ENCODE measurements around the gene ZNF79.

Gene ZNF79

GRCh38 chr9:127428348-127428747 is 4.2 kb downstream of the ZNF79 start:
- ATAC-seq: no peak
- TF ChIP-seq RARB (CRISPR knock-in tag; IDR thresholded peaks at IDR 0.05) (no peak), ZNF8 (CRISPR knock-in tag; IDR thresholded peaks at IDR 0.05) (no peak), ZFP3 (CRISPR knock-in tag; IDR thresholded peaks at IDR 0.05) (no peak)
- TF ChIP-seq, protein P1, sequence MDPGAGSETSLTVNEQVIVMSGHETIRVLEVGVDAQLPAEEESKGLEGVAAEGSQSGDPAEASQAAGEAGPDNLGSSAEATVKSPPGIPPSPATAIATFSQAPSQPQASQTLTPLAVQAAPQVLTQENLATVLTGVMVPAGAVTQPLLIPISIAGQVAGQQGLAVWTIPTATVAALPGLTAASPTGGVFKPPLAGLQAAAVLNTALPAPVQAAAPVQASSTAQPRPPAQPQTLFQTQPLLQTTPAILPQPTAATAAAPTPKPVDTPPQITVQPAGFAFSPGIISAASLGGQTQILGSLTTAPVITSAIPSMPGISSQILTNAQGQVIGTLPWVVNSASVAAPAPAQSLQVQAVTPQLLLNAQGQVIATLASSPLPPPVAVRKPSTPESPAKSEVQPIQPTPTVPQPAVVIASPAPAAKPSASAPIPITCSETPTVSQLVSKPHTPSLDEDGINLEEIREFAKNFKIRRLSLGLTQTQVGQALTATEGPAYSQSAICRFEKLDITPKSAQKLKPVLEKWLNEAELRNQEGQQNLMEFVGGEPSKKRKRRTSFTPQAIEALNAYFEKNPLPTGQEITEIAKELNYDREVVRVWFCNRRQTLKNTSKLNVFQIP (CRISPR knock-in tag; IDR thresholded peaks at IDR 0.05; ENCODE audit: borderline replicate concordance, low read depth): no peak

GRCh38 chr9:127430415-127430814 is 6.2 kb downstream of the ZNF79 start:
- TF ChIP-seq CSRNP3 (CRISPR knock-in tag; IDR thresholded peaks at IDR 0.05) (no peak), ZFP3 (CRISPR knock-in tag; IDR thresholded peaks at IDR 0.05) (no peak), ZNF8 (CRISPR knock-in tag; IDR thresholded peaks at IDR 0.05) (no peak), ARNTL (CRISPR knock-in tag; IDR thresholded peaks at IDR 0.05; ENCODE audit: borderline replicate concordance, low read depth) (no peak), TCF4 (CRISPR knock-in tag; IDR thresholded peaks at IDR 0.05; ENCODE audit: borderline replicate concordance) (no peak), ZFP30 (CRISPR knock-in tag; IDR thresholded peaks at IDR 0.05) (no peak), ZNF565 (CRISPR knock-in tag; conservative IDR thresholded peaks at IDR 0.05; ENCODE audit: low read depth) (no peak), TOX (CRISPR knock-in tag; IDR thresholded peaks at IDR 0.05; ENCODE audit: borderline replicate concordance) (no peak), CSDC2 (CRISPR knock-in tag; IDR thresholded peaks at IDR 0.05) (no peak), ZNF70 (CRISPR knock-in tag; IDR thresholded peaks at IDR 0.05) (no peak), ESRRG (CRISPR knock-in tag; IDR thresholded peaks at IDR 0.05) (no peak), ISL1 (CRISPR knock-in tag; IDR thresholded peaks at IDR 0.05) (no peak), GLIS3 (CRISPR knock-in tag; IDR thresholded peaks at IDR 0.05) (no peak), BACH2 (CRISPR knock-in tag; IDR thresholded peaks at IDR 0.05; ENCODE audit: borderline replicate concordance) (no peak), PPARA (CRISPR knock-in tag; IDR thresholded peaks at IDR 0.05; ENCODE audit: borderline replicate concordance) (no peak), SNAI2 (CRISPR knock-in tag; IDR thresholded peaks at IDR 0.05) (no peak), TSHZ2 (CRISPR knock-in tag; IDR thresholded peaks at IDR 0.05) (no peak), ZC3H10 (CRISPR knock-in tag; IDR thresholded peaks at IDR 0.05) (no peak)
- TF ChIP-seq, protein P2, sequence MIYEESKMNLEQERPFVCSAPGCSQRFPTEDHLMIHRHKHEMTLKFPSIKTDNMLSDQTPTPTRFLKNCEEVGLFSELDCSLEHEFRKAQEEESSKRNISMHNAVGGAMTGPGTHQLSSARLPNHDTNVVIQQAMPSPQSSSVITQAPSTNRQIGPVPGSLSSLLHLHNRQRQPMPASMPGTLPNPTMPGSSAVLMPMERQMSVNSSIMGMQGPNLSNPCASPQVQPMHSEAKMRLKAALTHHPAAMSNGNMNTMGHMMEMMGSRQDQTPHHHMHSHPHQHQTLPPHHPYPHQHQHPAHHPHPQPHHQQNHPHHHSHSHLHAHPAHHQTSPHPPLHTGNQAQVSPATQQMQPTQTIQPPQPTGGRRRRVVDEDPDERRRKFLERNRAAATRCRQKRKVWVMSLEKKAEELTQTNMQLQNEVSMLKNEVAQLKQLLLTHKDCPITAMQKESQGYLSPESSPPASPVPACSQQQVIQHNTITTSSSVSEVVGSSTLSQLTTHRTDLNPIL (CRISPR knock-in tag; IDR thresholded peaks at IDR 0.05; ENCODE audit: low read depth): no peak
- TF ChIP-seq, protein P3, sequence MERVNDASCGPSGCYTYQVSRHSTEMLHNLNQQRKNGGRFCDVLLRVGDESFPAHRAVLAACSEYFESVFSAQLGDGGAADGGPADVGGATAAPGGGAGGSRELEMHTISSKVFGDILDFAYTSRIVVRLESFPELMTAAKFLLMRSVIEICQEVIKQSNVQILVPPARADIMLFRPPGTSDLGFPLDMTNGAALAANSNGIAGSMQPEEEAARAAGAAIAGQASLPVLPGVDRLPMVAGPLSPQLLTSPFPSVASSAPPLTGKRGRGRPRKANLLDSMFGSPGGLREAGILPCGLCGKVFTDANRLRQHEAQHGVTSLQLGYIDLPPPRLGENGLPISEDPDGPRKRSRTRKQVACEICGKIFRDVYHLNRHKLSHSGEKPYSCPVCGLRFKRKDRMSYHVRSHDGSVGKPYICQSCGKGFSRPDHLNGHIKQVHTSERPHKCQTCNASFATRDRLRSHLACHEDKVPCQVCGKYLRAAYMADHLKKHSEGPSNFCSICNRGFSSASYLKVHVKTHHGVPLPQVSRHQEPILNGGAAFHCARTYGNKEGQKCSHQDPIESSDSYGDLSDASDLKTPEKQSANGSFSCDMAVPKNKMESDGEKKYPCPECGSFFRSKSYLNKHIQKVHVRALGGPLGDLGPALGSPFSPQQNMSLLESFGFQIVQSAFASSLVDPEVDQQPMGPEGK (CRISPR knock-in tag; IDR thresholded peaks at IDR 0.05; ENCODE audit: borderline replicate concordance): no peak
- ATAC-seq: no peak

DNA sequence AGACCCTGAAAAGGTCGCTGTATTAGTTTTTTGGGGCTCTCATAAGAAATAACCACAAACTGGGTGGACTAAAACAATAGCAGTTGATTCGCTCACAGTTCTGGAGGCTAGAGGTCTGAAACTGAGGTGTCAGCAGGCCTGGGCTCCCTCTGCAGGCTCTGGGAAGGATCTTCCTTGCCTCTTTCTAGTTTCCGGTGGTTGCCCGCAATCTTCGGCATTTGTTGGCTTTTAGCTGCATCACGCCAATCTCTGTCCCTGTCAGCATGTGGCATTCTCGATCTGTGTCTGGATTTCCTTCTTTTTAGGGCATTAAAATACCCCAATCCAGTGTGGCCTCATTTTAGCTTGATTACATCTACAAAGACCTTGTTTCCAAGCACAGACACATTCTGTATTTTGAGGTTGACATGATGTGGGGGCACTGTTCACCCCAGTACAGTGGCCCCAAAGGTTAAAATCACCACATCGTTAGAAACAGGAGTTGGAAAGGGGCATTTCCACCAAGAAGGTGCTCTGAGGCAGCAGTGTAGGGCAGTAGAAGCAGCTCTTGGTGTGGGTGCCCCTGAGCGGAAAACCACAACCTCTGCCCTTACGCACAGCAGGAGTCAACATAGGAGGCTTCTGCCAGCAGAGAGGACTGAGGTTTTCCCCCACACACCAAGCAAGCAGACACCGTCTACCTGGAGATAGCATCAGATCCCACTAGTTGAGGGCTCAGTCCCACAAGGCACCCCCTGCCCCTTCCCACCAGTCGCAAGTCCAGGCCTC is 13.5 kb downstream of the ZNF79 start:
- no peak for ATAC-seq
- TF ChIP-seq ZC3H10 (CRISPR knock-in tag; IDR thresholded peaks at IDR 0.05) (no peak), BACH2 (CRISPR knock-in tag; IDR thresholded peaks at IDR 0.05; ENCODE audit: borderline replicate concordance) (no peak), ZNF565 (CRISPR knock-in tag; conservative IDR thresholded peaks at IDR 0.05; ENCODE audit: low read depth) (no peak), ISL1 (CRISPR knock-in tag; IDR thresholded peaks at IDR 0.05) (no peak), ZFP3 (CRISPR knock-in tag; IDR thresholded peaks at IDR 0.05) (no peak), CSDC2 (CRISPR knock-in tag; IDR thresholded peaks at IDR 0.05) (no peak), ZFP30 (CRISPR knock-in tag; IDR thresholded peaks at IDR 0.05) (no peak)
- TF ChIP-seq, protein P1 (CRISPR knock-in tag; IDR thresholded peaks at IDR 0.05; ENCODE audit: borderline replicate concordance, low read depth): no peak

All from SK-N-SH treated with all-trans-retinoic acid at 6 μM for 48 hours (cell line).